ENCODE data around the gene AOC2. TPM values are rescaled to one million over a fixed set of nuclear protein-coding genes. Genes with fewer than 3 reads are reported as not detected.

The AOC2 gene
- total and polyA plus RNA-seq, 2 of the 13 experiments (the other 11 are each of a cell fraction or from before 2014, with no cell fraction given) = 1.2 to 3.3 TPM

- TF ChIP-seq CERS6 (CRISPR knock-in tag; IDR thresholded peaks at IDR 0.05) (no peak), ZNF33B (CRISPR knock-in tag; IDR thresholded peaks at IDR 0.05) (no peak), STAT5B (CRISPR knock-in tag; IDR thresholded peaks at IDR 0.05) (no peak), ZNF441 (CRISPR knock-in tag; IDR thresholded peaks at IDR 0.05; ENCODE audit: borderline replicate concordance) (peak; percentile 65), TSC22D2 (CRISPR knock-in tag; IDR thresholded peaks at IDR 0.05; ENCODE audit: borderline replicate concordance) (0 out of 2 replicates have a peak, but pooled peaks have one; percentile 63), CREB1 (IDR thresholded peaks at IDR 0.05) (peak; percentile 60), CREB1 (CRISPR knock-in tag; IDR thresholded peaks at IDR 0.05) (no peak), NR3C1 (CRISPR knock-in tag; IDR thresholded peaks at IDR 0.05) (no peak), DPF2 (CRISPR knock-in tag; IDR thresholded peaks at IDR 0.05; ENCODE audit: borderline replicate concordance, low read depth) (peak; percentile 68), ZNF83 (CRISPR knock-in tag; IDR thresholded peaks at IDR 0.05; ENCODE audit: borderline replicate concordance) (no peak), GPN1 (CRISPR knock-in tag; IDR thresholded peaks at IDR 0.05; ENCODE audit: borderline replicate concordance) (no peak), ZNF674 (CRISPR knock-in tag; IDR thresholded peaks at IDR 0.05; ENCODE audit: low read depth) (no peak)
- TF ChIP-seq, protein P1, sequence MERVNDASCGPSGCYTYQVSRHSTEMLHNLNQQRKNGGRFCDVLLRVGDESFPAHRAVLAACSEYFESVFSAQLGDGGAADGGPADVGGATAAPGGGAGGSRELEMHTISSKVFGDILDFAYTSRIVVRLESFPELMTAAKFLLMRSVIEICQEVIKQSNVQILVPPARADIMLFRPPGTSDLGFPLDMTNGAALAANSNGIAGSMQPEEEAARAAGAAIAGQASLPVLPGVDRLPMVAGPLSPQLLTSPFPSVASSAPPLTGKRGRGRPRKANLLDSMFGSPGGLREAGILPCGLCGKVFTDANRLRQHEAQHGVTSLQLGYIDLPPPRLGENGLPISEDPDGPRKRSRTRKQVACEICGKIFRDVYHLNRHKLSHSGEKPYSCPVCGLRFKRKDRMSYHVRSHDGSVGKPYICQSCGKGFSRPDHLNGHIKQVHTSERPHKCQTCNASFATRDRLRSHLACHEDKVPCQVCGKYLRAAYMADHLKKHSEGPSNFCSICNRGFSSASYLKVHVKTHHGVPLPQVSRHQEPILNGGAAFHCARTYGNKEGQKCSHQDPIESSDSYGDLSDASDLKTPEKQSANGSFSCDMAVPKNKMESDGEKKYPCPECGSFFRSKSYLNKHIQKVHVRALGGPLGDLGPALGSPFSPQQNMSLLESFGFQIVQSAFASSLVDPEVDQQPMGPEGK (CRISPR knock-in tag; IDR thresholded peaks at IDR 0.05) = peak; percentile 70; the same call in 1 of the 2 replicates
- TF ChIP-seq, protein P2, sequence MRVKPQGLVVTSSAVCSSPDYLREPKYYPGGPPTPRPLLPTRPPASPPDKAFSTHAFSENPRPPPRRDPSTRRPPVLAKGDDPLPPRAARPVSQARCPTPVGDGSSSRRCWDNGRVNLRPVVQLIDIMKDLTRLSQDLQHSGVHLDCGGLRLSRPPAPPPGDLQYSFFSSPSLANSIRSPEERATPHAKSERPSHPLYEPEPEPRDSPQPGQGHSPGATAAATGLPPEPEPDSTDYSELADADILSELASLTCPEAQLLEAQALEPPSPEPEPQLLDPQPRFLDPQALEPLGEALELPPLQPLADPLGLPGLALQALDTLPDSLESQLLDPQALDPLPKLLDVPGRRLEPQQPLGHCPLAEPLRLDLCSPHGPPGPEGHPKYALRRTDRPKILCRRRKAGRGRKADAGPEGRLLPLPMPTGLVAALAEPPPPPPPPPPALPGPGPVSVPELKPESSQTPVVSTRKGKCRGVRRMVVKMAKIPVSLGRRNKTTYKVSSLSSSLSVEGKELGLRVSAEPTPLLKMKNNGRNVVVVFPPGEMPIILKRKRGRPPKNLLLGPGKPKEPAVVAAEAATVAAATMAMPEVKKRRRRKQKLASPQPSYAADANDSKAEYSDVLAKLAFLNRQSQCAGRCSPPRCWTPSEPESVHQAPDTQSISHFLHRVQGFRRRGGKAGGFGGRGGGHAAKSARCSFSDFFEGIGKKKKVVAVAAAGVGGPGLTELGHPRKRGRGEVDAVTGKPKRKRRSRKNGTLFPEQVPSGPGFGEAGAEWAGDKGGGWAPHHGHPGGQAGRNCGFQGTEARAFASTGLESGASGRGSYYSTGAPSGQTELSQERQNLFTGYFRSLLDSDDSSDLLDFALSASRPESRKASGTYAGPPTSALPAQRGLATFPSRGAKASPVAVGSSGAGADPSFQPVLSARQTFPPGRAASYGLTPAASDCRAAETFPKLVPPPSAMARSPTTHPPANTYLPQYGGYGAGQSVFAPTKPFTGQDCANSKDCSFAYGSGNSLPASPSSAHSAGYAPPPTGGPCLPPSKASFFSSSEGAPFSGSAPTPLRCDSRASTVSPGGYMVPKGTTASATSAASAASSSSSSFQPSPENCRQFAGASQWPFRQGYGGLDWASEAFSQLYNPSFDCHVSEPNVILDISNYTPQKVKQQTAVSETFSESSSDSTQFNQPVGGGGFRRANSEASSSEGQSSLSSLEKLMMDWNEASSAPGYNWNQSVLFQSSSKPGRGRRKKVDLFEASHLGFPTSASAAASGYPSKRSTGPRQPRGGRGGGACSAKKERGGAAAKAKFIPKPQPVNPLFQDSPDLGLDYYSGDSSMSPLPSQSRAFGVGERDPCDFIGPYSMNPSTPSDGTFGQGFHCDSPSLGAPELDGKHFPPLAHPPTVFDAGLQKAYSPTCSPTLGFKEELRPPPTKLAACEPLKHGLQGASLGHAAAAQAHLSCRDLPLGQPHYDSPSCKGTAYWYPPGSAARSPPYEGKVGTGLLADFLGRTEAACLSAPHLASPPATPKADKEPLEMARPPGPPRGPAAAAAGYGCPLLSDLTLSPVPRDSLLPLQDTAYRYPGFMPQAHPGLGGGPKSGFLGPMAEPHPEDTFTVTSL (CRISPR knock-in tag; IDR thresholded peaks at IDR 0.05; ENCODE audit: borderline replicate concordance) = peak; percentile 68; the same call in 1 of the 2 replicates
- TF ChIP-seq, protein P3, sequence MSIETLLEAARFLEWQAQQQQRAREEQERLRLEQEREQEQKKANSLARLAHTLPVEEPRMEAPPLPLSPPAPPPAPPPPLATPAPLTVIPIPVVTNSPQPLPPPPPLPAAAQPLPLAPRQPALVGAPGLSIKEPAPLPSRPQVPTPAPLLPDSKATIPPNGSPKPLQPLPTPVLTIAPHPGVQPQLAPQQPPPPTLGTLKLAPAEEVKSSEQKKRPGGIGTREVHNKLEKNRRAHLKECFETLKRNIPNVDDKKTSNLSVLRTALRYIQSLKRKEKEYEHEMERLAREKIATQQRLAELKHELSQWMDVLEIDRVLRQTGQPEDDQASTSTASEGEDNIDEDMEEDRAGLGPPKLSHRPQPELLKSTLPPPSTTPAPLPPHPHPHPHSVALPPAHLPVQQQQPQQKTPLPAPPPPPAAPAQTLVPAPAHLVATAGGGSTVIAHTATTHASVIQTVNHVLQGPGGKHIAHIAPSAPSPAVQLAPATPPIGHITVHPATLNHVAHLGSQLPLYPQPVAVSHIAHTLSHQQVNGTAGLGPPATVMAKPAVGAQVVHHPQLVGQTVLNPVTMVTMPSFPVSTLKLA (IDR thresholded peaks at IDR 0.05) = peak; percentile 86
These were observed 42.1 kb downstream of the AOC2 start (continued) for GRCh38 chr17:42886283-42887176.

Measured in HepG2 (cell line).